K562 (cell line): ENCODE data around the gene CHMP5. TPM values are rescaled to one million over a fixed set of nuclear protein-coding genes. Genes with fewer than 3 reads are reported as not detected.

Source experiments
- BDP1 ChIP-seq: IDR thresholded peaks from 3 replicates; pipeline ENCODE4 v1.6.1; 2011; ENCODE audit not compliant: insufficient read length, insufficient read depth
- BRD4 ChIP-seq: fragments of 200-600 bp; sonication (generic); IDR thresholded peaks from 2 replicates; pipeline ENCODE4 v1.6.1; 2017; ENCODE audit warnings: inconsistent platforms
- CUX1 ChIP-seq: fragments of 200-800 bp; sonication (Bioruptor generic); IDR thresholded peaks from 2 replicates; pipeline ENCODE4 v1.6.1; 2016; ENCODE audit warnings: missing genetic modification characterization, missing compliant biosample characterization
- FOXM1 ChIP-seq, 2 experiments: fragments of 450-650 bp in 1 of 2; sonication (generic) in 1 of 2; formaldehyde crosslinking in 1 of 2; IDR thresholded peaks; 2 replicates each; pipeline versions ENCODE4 v1.6.1 to v1.9.0; 2017 to 2022; ENCODE audit warnings: low read depth in 2 of 2, mild to moderate bottlenecking in 2 of 2, missing genetic modification reagents in 1 of 2, moderate library complexity in 1 of 2
- JUN ChIP-seq, 2 experiments: sonication (generic) in 1 of 2; formaldehyde crosslinking in 1 of 2; IDR thresholded peaks; 2 replicates each; pipeline versions ENCODE4 v1.6.1 to v1.8.0; 2012 to 2022; ENCODE audit warnings: borderline replicate concordance in 2 of 2, mild to moderate bottlenecking in 2 of 2, improper control_type of control experiment in 1 of 2, low read depth in 1 of 2, low read length in 1 of 2, missing genetic modification reagents in 1 of 2
- JUNB ChIP-seq: fragments of 450-650 bp; formaldehyde crosslinking; conservative IDR thresholded peaks from 2 replicates; pipeline ENCODE4 v1.4.0; 2020; ENCODE audit warnings: mild to moderate bottlenecking
- KAT8 ChIP-seq: fragments of 450-650 bp; IDR thresholded peaks from 2 replicates; pipeline ENCODE4 v1.6.1; 2016; ENCODE audit warnings: low read depth, mild to moderate bottlenecking
- KLF6 ChIP-seq: fragments of 250-450 bp; sonication (Bioruptor Pico); IDR thresholded peaks from 2 replicates; pipeline ENCODE4 v1.4.0; 2020; ENCODE audit warnings: mild to moderate bottlenecking, moderate library complexity, borderline replicate concordance
- OTX1 ChIP-seq: fragments of 450-650 bp; formaldehyde crosslinking; IDR thresholded peaks from 2 replicates; pipeline ENCODE4 v1.4.0; 2022; ENCODE audit warnings: mild to moderate bottlenecking
- RBM14 ChIP-seq: fragments of 200-400 bp; formaldehyde crosslinking; IDR thresholded peaks from 2 replicates; pipeline ENCODE4 v1.6.1; 2018; ENCODE audit warnings: low read depth, mild to moderate bottlenecking, low read length, moderate library complexity, borderline replicate concordance; ENCODE audit not compliant: insufficient read depth
- RBM15 ChIP-seq: fragments of 200-400 bp; formaldehyde crosslinking; IDR thresholded peaks from 2 replicates; pipeline ENCODE4 v1.6.1; 2018; ENCODE audit warnings: mild to moderate bottlenecking, low read length, moderate library complexity; ENCODE audit not compliant: insufficient read depth
- SMARCC2 ChIP-seq: fragments of 450-650 bp; IDR thresholded peaks from 2 replicates; pipeline ENCODE4 v1.6.1; 2017; ENCODE audit warnings: antibody characterized with exemption, moderate library complexity, mild to moderate bottlenecking, low read depth
- U2AF1 ChIP-seq: fragments of 200-400 bp; formaldehyde crosslinking; optimal IDR thresholded peaks from 2 replicates; pipeline ENCODE3; 2017; ENCODE audit warnings: mild to moderate bottlenecking, low read depth, low read length, moderate library complexity
- ZNF695 ChIP-seq: fragments of 450-650 bp; formaldehyde crosslinking; IDR thresholded peaks from 2 replicates; pipeline ENCODE4 v1.4.0; 2020; ENCODE audit warnings: mild to moderate bottlenecking, moderate library complexity
- polyA plus RNA-seq, 8 experiments: library from polyadenylated mRNA; depleted of rRNA in 4 of 8; stranded (reverse) in 5 of 8; unstranded in 3 of 8; fragments of >200 nt; fragmentation: Nextera tagmentation in 2 of 8; fragmentation: Illumina TruSeq in 1 of 8; extraction: Ambion mirVana in 2 of 8; extraction: Trizol in 1 of 8; gene quantifications; 2 replicates each; pipeline versions ENCODE4 v1.2.1 to v1.2.3, GENCODE V29; 2011 to 2014; ENCODE audit warnings: inconsistent platforms in 1 of 8, missing spikeins in 1 of 8
- total RNA-seq, 7 experiments: library from RNA; depleted of rRNA in 6 of 7; stranded (reverse); fragments of >200 nt in 6 of 7; fragmentation: Illumina TruSeq in 2 of 7; extraction: Trizol in 2 of 7; gene quantifications; 2 replicates each; pipeline versions ENCODE4 v1.2.1 to v1.2.3, GENCODE V29; 2011 to 2021; ENCODE audit warnings: low replicate concordance in 1 of 7
- TF ChIP-seq, protein P1 (sequence below): fragments of 250-450 bp; sonication (Bioruptor Pico); IDR thresholded peaks from 2 replicates; pipeline ENCODE4 v1.4.0; 2020; ENCODE audit warnings: mild to moderate bottlenecking
- TF ChIP-seq, protein P2 (sequence below): sonication (generic); formaldehyde crosslinking; IDR thresholded peaks from 2 replicates; pipeline ENCODE4 v1.8.0; 2023; ENCODE audit warnings: mild to moderate bottlenecking, missing genetic modification reagents

CHMP5 gene
- total and polyA plus RNA-seq, 9 of the 15 experiments (the other 6 are each of a cell fraction or from before 2014, with no cell fraction given), result 36.0 to 105 (median 54.9) TPM

GRCh38 chr9:33239921-33240320 is 24.9 kb upstream of the CHMP5 start, which contains the start of gene SPINK4 (continued):
- no peak for TF ChIP-seq CUX1
- TF ChIP-seq ZNF695, result no peak
- no peak for TF ChIP-seq RBM14
- TF ChIP-seq KLF6 (CRISPR knock-in tag), result peak; percentile 27; the same call in 1 of the 2 replicates
- TF ChIP-seq, protein P1, sequence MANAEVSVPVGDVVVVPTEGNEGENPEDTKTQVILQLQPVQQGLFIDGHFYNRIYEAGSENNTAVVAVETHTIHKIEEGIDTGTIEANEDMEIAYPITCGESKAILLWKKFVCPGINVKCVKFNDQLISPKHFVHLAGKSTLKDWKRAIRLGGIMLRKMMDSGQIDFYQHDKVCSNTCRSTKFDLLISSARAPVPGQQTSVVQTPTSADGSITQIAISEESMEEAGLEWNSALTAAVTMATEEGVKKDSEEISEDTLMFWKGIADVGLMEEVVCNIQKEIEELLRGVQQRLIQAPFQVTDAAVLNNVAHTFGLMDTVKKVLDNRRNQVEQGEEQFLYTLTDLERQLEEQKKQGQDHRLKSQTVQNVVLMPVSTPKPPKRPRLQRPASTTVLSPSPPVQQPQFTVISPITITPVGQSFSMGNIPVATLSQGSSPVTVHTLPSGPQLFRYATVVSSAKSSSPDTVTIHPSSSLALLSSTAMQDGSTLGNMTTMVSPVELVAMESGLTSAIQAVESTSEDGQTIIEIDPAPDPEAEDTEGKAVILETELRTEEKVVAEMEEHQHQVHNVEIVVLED (CRISPR knock-in tag), result no peak
- TF ChIP-seq KAT8, result no peak
- TF ChIP-seq U2AF1, result no peak
- TF ChIP-seq FOXM1 (IDR thresholded peaks at IDR 0.05; ENCODE audit: low read depth), result peak; percentile 93
- no peak for TF ChIP-seq FOXM1 (CRISPR knock-in tag; IDR thresholded peaks at IDR 0.05; ENCODE audit: low read depth)
- TF ChIP-seq BRD4, result no peak
- TF ChIP-seq BDP1, result no peak
- TF ChIP-seq, protein P2, sequence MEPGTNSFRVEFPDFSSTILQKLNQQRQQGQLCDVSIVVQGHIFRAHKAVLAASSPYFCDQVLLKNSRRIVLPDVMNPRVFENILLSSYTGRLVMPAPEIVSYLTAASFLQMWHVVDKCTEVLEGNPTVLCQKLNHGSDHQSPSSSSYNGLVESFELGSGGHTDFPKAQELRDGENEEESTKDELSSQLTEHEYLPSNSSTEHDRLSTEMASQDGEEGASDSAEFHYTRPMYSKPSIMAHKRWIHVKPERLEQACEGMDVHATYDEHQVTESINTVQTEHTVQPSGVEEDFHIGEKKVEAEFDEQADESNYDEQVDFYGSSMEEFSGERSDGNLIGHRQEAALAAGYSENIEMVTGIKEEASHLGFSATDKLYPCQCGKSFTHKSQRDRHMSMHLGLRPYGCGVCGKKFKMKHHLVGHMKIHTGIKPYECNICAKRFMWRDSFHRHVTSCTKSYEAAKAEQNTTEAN (CRISPR knock-in tag), result no peak
- TF ChIP-seq SMARCC2, result peak; percentile 88
- no peak for TF ChIP-seq JUNB
- TF ChIP-seq OTX1 (CRISPR knock-in tag), result no peak
- TF ChIP-seq JUN (IDR thresholded peaks at IDR 0.05; ENCODE audit: borderline replicate concordance, low read depth, low read length), result peak; percentile 47; the same call in 1 of the 2 replicates
- TF ChIP-seq JUN (CRISPR knock-in tag; IDR thresholded peaks at IDR 0.05; ENCODE audit: borderline replicate concordance), result no peak
- TF ChIP-seq RBM15, result no peak
